CD4-positive, alpha-beta T cell treated with Interleukin-17A for 4 hours (primary cell): ENCODE data around the gene NBPF1.
"Not testable (repeated sequence)": the region's sequence is repeated elsewhere in the genome, so short reads cannot be mapped to it uniquely, and the experiment has no call there.

Source experiments
- DNase-seq: peaks from one replicate; pipeline ENCODE4 v3.0.0-alpha.2; 2020; ENCODE audit warnings: mixed read lengths

Gene NBPF1

DNA sequence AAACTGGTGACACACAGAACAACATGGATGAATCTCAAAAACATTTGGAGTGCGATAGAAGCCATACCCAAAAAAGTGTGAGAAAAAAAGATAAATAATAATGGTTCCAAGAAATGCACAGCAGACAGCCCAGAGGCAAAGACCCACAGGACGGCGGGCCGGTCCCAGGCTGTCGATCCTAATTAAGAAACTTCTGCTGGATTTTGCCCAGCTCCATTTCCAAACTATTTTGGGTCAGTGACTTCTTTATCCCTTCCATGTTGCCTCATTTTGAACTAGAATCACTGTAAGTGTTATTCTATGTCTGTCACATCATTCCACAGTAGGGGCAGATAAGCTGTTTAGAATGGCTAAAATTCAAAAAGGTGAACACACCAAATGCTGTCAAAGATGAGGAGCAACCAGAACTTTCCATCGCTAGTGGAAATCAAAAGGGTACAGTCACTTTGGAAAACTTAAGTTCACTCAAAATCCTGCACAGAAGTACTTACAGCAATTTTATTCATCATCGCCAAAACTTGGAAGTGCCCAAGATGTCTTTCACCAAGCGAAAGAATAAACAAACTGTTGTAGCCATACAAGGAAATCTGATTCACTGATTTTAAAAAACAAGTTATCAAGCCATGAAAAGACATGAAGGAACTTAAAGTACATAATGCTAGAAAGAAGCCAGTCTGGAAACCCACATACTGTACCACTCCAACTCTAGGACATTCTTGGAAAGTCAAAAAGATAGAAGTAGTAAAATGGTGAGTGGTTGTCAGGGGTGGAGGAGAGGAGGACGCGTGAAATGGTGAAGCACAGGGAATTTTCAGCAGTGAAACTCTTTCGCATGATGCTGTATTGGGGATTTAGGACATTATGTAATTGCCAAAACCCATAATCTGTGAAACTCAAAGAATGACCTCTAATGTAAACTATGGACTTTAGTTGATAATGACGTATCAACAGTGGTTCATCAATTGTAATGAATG is 7.5 kb downstream of the NBPF1 start:
- DNase-seq: no peak

DNA sequence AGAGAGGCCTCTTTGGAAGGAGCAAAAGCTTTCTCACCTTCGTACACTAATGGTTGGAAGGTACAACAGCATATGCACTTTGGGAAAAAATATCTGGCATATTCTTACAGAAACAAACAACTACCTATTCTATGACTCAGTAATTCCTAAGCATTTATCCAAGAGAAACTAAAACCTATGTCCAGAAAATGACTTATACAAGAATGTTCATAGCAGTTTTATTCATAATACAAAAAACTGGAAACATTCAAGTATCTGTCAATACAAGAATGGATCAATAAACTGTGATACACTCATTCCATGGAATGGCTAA is 8.2 kb downstream of the NBPF1 start:
- no peak for DNase-seq

DNA sequence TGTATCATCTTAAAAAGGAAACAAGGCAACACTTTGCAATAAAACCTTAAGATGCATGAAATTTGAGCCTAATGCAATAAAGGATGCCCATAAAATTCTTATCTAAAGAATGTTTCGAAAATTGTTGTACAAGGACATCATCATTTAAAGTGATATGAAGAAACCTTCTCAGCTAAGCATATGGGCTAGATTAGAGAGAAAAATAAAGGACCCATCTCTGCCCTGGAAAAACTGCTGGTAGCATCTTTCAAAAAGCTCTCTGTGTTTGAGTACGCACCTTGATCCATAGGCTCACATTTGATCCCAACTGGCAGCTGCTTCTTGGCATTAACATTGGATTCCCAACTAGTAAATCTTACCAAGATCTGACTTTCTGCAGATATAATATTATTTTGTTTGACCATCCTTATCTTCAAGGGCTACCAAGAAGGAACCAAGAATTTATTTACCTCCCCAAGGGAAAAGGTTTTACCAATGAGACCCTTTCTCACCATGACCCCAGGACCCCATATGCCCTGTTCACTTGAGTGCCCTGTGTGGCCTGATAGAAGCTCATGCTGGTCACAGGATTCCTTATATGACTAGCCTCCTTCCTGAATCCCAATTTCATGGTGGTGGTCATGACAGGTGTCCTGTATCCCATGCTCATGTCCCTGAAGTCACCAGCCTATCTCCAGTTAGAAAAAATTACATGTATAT is 8.7 kb downstream of the NBPF1 start:
- DNase-seq: not testable (repeated sequence)

GRCh38 chr1:16603623-16604022 is 9.7 kb downstream of the NBPF1 start:
- DNase-seq: not testable (repeated sequence)

DNA sequence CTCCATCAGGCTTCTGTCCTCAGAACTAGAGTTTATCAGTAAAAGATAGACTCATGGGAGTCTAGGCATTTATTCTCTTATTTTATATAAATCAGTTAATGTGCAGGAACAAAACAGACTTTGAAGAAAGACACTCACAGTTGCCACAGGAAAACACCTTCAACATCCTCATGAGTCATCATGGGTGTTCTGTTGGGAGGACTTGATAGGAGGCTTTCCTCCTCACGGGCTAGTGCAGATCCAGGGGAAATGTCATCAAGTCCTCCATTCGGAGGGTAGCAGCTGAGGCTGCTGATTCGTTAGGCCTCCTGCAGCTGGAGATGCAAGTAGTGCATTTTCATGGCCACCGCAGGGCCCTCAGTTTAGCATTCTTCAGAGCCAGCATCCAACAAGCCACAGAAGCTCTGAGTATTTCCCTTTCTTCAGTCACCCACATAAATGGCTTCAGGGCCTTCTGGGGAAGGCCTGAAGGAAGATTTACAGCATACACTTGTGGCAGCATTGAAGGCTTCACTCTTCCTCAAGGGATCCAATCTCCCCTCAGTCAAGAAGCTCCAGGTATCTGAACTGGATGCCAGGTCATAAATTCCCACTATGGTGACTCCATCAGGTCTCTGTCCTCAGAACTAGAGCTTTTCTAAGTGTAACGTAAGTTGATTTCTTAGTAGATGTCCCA is 10.9 kb downstream of the NBPF1 start:
- not testable (repeated sequence) for DNase-seq

- DNase-seq: not testable (repeated sequence)
Observed at GRCh38 chr1:16600855-16601786, 12.2 kb downstream of the NBPF1 start.

- not testable (repeated sequence) for DNase-seq
Observed at GRCh38 chr1:16599326-16599725, 14.0 kb downstream of the NBPF1 start.

DNA sequence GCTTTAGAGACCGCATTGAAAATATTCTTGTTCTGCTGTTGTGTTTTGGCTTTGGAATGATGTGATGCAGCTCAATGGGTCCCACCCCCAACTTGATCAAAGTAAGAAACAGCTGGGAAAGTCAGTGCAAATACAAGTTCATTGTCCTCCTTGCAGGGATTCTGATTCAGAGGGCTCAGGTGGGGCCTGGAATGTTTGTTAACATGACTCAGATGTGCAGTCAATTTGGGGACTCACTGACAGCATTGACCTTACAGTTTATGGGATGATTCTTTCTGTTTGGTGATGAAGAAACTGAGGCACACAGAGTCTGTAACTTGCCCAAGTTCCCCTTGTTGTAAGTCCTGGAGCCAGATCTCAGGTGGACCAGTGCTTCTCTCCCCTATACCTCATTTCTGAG is 18.1 kb downstream of the NBPF1 start:
- DNase-seq: not testable (repeated sequence)

GRCh38 chr1:16591845-16592244 is 21.5 kb downstream of the NBPF1 start:
- not testable (repeated sequence) for DNase-seq

DNA sequence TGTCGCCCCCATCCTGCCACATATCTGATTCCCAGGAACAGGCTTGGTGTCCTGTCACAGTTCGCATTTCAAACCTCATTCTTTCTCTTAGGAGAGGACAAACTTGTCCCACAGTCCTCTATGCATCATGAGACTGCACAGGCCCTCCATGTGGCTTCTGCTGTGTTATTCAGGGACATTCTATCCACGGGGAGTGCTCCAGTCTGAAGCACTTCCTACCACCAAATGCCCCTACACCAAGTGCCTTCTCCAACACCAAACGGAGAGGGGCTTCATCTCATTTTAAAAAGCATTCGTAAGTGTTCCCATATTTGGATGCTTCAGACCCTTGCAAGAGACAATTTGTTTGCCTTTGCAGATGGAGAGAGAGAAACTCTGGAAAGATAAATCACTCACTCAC is 25.3 kb downstream of the NBPF1 start:
- DNase-seq: not testable (repeated sequence)

DNA sequence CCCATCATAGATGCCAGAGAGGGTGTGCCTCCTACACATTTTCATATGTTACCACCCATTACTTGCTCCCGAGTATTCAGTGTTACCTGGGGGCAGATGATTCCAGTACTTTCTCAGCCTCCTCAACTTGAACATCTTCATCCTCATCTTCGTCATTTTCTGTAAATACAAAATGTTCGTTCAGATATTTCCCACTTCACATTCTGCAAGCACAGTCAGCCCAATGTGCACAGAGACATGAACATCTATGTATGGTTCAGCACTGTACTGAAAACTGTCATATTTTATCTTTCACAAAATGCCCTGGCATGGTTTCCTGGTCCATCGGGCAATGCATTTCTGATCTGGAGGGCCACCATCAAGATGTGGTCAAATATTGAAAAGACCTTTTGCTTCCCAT is 25.7 kb downstream of the NBPF1 start:
- DNase-seq: not testable (repeated sequence)

DNA sequence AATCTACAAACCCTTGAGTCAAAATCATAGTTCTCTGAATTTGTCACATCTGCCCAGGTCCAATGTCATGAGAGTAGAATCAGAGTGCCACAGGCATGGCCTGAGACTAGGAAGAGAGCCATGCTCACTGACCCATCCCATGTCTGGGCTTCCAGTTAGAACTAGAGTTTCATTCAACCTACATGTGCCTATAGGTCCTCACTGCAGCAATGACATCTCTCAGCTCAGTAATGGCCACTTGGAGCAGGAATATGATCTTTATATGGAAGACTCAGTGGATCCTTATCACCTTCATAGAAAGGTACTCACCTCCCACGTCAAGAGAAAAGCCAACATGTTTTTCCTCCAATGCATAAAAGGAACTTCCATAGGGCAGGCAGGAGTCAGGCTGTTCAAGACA is 48.0 kb downstream of the NBPF1 start:
- DNase-seq: not testable (repeated sequence)

- not testable (repeated sequence) for DNase-seq
Observed at GRCh38 chr1:16561035-16561434, 52.3 kb downstream of the NBPF1 start.

GRCh38 chr1:16560498-16560897 is 52.9 kb downstream of the NBPF1 start:
- not testable (repeated sequence) for DNase-seq

GRCh38 chr1:16559688-16560087 is 53.7 kb downstream of the NBPF1 start:
- not testable (repeated sequence) for DNase-seq

DNA sequence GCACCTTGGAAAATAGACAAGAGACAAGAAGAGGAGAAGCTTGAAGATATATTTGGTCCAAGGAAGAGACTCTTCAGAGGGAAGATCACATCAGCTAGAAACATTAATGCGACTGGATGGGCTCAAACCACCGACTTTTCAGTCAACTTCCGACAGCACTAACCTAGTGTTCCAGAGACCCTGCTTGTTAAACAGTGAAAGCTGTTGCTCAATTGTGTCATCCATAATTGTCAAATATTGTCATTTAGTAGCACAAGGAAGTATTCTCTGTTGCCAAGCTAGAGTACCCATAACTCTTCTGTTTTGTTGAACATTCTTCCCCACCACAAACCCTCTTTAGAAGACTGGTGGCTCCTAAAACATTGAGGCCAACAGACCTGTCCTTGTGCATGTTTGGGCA is 56.3 kb downstream of the NBPF1 start:
- not testable (repeated sequence) for DNase-seq

DNA sequence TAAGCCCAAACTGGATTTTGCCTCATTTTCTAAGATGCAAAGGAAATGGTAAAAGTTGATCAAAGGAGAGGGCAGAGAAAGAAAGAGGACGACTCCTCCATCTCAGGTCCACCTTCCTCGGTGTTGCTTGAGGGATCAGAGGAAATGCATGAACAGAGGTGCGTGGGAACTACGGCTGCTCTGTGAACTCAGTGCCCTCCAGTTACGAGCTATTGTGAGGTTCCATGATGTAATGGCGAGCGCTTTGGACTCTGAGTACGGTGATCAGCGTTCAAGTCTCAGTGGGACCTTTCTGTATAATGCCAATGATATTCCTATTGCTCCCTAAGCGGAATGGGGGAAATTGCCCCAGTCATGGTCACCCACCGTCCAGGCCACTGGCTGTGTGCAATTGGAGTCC is 60.1 kb downstream of the NBPF1 start:
- not testable (repeated sequence) for DNase-seq

- not testable (repeated sequence) for DNase-seq
Observed at GRCh38 chr1:16550212-16550918, 63.0 kb downstream of the NBPF1 start.

- DNase-seq: not testable (repeated sequence)
Observed at GRCh38 chr1:16549545-16549944, 63.8 kb downstream of the NBPF1 start.

DNA sequence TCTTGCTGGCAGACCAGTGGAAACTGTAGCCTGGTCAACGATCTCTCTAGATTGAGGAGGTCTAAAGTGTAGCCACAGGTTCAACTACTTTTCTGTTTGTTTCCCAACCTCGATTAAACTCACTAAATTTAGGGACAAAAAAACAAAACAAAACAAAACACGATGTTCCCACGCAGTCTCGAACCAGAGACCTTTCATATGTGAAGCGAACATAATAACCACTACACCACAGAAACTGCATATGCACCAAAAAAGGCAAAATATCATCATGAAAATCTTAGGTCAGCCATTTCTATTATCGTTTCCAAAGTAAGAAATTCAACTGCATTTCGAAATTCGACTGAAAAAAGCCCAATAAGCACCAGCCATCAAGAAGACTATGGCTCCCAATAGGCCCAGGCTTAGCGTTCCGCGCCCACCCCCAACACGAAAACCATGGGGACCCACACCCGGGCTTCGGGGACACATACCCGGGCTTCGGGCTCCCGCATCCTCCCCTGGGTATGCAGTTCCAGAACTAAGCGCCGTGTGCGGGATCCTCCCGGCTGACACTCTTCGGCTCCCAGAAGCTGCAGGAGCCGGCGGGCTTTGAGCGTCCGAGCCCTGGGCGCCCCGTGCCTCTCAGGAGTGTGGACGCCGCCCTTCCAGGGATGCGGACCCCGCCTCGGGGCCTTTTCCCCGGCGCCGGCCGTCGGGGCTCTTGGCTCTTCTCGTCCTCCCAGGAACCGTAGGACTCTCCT is 65.7 kb downstream of the NBPF1 start:
- not testable (repeated sequence) for DNase-seq

DNA sequence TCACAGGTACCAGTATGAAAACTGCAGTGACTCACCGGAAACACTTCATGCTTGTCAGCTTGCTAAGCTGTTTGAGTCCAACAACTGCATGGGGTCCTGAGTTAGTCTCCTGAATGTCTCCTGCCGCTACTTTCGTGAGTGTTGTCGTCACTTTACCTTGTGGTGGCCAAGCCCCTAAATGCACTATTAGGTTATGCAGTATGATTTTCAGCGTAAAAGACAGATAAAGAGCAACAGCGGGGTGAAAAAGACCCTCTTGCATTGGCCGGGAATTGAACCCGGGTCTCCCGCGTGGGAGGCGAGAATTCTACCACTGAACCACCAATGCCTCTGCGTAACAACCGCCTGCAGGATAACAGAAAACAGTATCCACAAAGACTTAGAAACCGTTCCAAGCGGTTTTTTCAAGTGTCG is 67.7 kb downstream of the NBPF1 start:
- not testable (repeated sequence) for DNase-seq
